ENCODE results near the gene ARMH3. TPM values are rescaled to one million over a fixed set of nuclear protein-coding genes. Genes with fewer than 3 reads are reported as not detected.

ARMH3 gene
- total and polyA plus RNA-seq, 10 of the 15 experiments (the other 5 are each of a cell fraction or from before 2014, with no cell fraction given) = 13.0 to 33.0 (median 16.4) TPM

DNA sequence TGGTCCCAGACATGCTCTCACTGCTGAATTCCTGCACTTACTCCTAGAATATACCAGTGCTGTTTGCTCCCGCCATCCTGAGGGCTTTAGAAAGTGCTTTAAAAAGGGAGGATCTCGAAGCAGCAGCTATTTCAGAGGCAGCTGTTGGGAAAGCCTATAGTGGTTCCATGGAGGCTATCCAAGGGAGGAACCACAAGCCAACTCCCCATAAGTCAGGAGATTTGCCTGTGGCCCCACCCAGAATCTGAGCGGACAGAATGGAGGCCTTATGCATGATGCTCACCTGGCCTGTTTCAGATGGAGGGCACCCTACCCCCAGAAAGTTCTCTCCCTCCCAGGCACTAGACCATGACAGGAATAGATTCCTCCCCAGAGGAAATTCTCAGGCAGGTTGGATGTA lies 210.1 kb downstream of the ARMH3 start:
- ATAC-seq (no peak), FAIRE-seq (no peak), DNase-seq (ENCODE audit: low read depth, low spot score) (no peak)
- intact Hi-C loops (cut with micrococcal nuclease; ENCODE audit: unreplicated experiment) (no loop called here), in situ Hi-C loops (cut with MboI) (no loop called here)
- ChIA-PET RAD21 (ENCODE audit: unreplicated experiment) (interaction anchor here (1.0 to 1.6 kb wide), 2 partner anchors 115 to 164 kb away, joined by 3 to 7 read pairs; no protein-coding TSS in a partner anchor), CTCF (interaction anchor here (0.7 to 17.0 kb wide), 6 partner anchors 10 to 429 kb away, joined by 3 to 697 read pairs (median 7); no protein-coding TSS in a partner anchor), POLR2A (interaction anchor here (0.5 kb wide), 2 partner anchors 49 to 231 kb away, joined by 3 to 5 read pairs; no protein-coding TSS in a partner anchor), SMC1A (ENCODE audit: uncharacterized antibody, unreplicated experiment) (interaction anchor here (1.4 to 13.6 kb wide), 3 partner anchors 13 to 161 kb away, joined by 3 to 407 read pairs (median 8); no protein-coding TSS in a partner anchor)
- Histone ChIP-seq H3K4me3 (no peak overlapping the region), H3K4me2 (ENCODE audit: control insufficient read depth, insufficient read depth) (no peak overlapping the region), H3K9me3 (replicated peaks; ENCODE audit: control insufficient read depth, insufficient read depth, low read length) (no peaks in the 10 kb centered on the region), H3K4me1 (ENCODE audit: control insufficient read depth, insufficient read depth, low read length) (peaks cover 18% of the 10 kb centered on the region), H3K27ac (ENCODE audit: control insufficient read depth, insufficient read depth) (no peak overlapping the region), H3K27me3 (replicated peaks in 1 of 2; ENCODE audit: control insufficient read depth in 2 of 2, insufficient read depth in 2 of 2, low read length in 1 of 2) (no peaks in the 10 kb centered on the region), H3K36me3 (ENCODE audit: control insufficient read depth in 2 of 2, insufficient read depth in 2 of 2, low read length in 1 of 2) (peaks cover 5 to 6% of the 10 kb centered on the region in 2 experiments; a peak in 2 of 4 replicates), H3K79me2 (ENCODE audit: control insufficient read depth, insufficient read depth, low read length) (no peaks in the 10 kb centered on the region; the same call in 1 of the 2 replicates), H4K20me1 (ENCODE audit: control insufficient read depth, insufficient read depth) (no peaks in the 10 kb centered on the region; the same call in 1 of the 2 replicates), H3K9ac (ENCODE audit: control insufficient read depth, insufficient read depth, low read length) (no peak overlapping the region), H2AFZ (ENCODE audit: control insufficient read depth, low read depth, low read length) (no peak overlapping the region)
- BruUV-seq (replicated peaks) = no TSS peak
- 80% methylated on average over 3 of the region's 3 CpGs for WGBS (ENCODE audit: insufficient coverage, insufficient replicate concordance, low lambda C conversion rate, missing lambda C conversion rate)
- TF ChIP-seq ZNF207 (IDR thresholded peaks at IDR 0.05; ENCODE audit: borderline replicate concordance) (no peak), IKZF1 (conservative IDR thresholded peaks at IDR 0.05) (no peak)
- TF ChIP-seq, protein P1, sequence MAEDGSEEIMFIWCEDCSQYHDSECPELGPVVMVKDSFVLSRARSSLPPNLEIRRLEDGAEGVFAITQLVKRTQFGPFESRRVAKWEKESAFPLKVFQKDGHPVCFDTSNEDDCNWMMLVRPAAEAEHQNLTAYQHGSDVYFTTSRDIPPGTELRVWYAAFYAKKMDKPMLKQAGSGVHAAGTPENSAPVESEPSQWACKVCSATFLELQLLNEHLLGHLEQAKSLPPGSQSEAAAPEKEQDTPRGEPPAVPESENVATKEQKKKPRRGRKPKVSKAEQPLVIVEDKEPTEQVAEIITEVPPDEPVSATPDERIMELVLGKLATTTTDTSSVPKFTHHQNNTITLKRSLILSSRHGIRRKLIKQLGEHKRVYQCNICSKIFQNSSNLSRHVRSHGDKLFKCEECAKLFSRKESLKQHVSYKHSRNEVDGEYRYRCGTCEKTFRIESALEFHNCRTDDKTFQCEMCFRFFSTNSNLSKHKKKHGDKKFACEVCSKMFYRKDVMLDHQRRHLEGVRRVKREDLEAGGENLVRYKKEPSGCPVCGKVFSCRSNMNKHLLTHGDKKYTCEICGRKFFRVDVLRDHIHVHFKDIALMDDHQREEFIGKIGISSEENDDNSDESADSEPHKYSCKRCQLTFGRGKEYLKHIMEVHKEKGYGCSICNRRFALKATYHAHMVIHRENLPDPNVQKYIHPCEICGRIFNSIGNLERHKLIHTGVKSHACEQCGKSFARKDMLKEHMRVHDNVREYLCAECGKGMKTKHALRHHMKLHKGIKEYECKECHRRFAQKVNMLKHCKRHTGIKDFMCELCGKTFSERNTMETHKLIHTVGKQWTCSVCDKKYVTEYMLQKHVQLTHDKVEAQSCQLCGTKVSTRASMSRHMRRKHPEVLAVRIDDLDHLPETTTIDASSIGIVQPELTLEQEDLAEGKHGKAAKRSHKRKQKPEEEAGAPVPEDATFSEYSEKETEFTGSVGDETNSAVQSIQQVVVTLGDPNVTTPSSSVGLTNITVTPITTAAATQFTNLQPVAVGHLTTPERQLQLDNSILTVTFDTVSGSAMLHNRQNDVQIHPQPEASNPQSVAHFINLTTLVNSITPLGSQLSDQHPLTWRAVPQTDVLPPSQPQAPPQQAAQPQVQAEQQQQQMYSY (CRISPR knock-in tag; IDR thresholded peaks at IDR 0.05) = no peak
